Hepatocyte (in vitro differentiated cells): Measurements from ENCODE around the gene LCE1B. TPM values are rescaled to one million over a fixed set of nuclear protein-coding genes. Genes with fewer than 3 reads are reported as not detected.

Experiments
- DNase-seq: peaks from one replicate; pipeline ENCODE4 v3.0.0-alpha.2; 2016; ENCODE audit warnings: low spot score
- H2AFZ ChIP-seq: fragments of 200-600 bp; sonication (generic); 2 replicates; pipeline ENCODE4 v1.6.0; 2016; ENCODE audit warnings: antibody characterized with exemption, mild to moderate bottlenecking
- H3K27ac ChIP-seq: fragments of 200-600 bp; sonication (generic); 2 replicates; pipeline ENCODE4 v1.5.1; 2016; ENCODE audit warnings: mild to moderate bottlenecking
- H3K27me3 ChIP-seq: fragments of 200-600 bp; sonication (generic); 2 replicates; pipeline ENCODE4 v1.6.1; 2016
- H3K36me3 ChIP-seq: fragments of 200-600 bp; sonication (generic); replicated peaks from 2 replicates; pipeline ENCODE4 v1.5.1; 2016; ENCODE audit warnings: low read depth; ENCODE audit not compliant: insufficient read depth
- H3K4me1 ChIP-seq: fragments of 200-600 bp; sonication (generic); 2 replicates; pipeline ENCODE4 v1.5.1; 2016; ENCODE audit warnings: mild to moderate bottlenecking, moderate library complexity; ENCODE audit not compliant: insufficient read depth
- H3K4me2 ChIP-seq: fragments of 200-600 bp; sonication (generic); 2 replicates; pipeline ENCODE4 v1.6.0; 2016
- H3K4me3 ChIP-seq: fragments of 200-600 bp; sonication (generic); 2 replicates; pipeline ENCODE4 v1.5.1; 2016; ENCODE audit warnings: mild to moderate bottlenecking
- H3K79me2 ChIP-seq: fragments of 200-600 bp; sonication (generic); 2 replicates; pipeline ENCODE4 v1.6.0; 2017; ENCODE audit warnings: mild to moderate bottlenecking
- H3K9me2 ChIP-seq: fragments of 200-600 bp; sonication (generic); replicated peaks from 2 replicates; pipeline ENCODE4 v1.6.0; 2017; ENCODE audit warnings: mild to moderate bottlenecking; ENCODE audit not compliant: insufficient read depth
- H3K9me3 ChIP-seq: fragments of 200-600 bp; sonication (generic); 2 replicates; pipeline ENCODE4 v1.5.1; 2016; ENCODE audit warnings: low read depth, mild to moderate bottlenecking
- H4K20me1 ChIP-seq: fragments of 200-600 bp; sonication (generic); 2 replicates; pipeline ENCODE4 v1.6.0; 2016; ENCODE audit warnings: mild to moderate bottlenecking; ENCODE audit not compliant: insufficient read depth, poor library complexity, severe bottlenecking
- EZH2 ChIP-seq: fragments of 200-600 bp; sonication (generic); IDR thresholded peaks from 2 replicates; pipeline ENCODE4 v1.6.1; 2016; ENCODE audit warnings: antibody characterized with exemption, mild to moderate bottlenecking, borderline replicate concordance
- EZH2phosphoT487 ChIP-seq: fragments of 200-600 bp; sonication (generic); IDR thresholded peaks from one replicate; pipeline ENCODE4 v1.6.1; 2018; ENCODE audit warnings: antibody characterized with exemption, mild to moderate bottlenecking, low read depth, moderate library complexity; ENCODE audit not compliant: unreplicated experiment, severe bottlenecking
- WGBS: methylation state at CpG from one replicate; pipeline ENCODE4 v1.1.6; 2016; ENCODE audit warnings: low lambda C conversion rate; ENCODE audit errors: missing lambda C conversion rate; 5-methylcytosine and 5-hydroxymethylcytosine counted together
- polyA plus RNA-seq: library from polyadenylated mRNA; unstranded; fragments of >200 nt; fragmentation: Nextera tagmentation; extraction: Ambion mirVana; gene quantifications from 2 replicates; pipeline ENCODE4 v1.2.1, GENCODE V29; 2016
- total RNA-seq: library from RNA; depleted of rRNA; stranded (reverse); fragments of >200 nt; gene quantifications from 2 replicates; pipeline ENCODE4 v1.2.3, GENCODE V29; 2014
- TF ChIP-seq, protein P1 (sequence below): fragments of 200-600 bp; sonication (generic); IDR thresholded peaks from 2 replicates; pipeline ENCODE4 v1.5.1; 2016; ENCODE audit warnings: antibody characterized with exemption, mild to moderate bottlenecking; ENCODE audit not compliant: poor library complexity

The LCE1B gene
- total and polyA plus RNA-seq, 2 experiments from 2014 or later = not detected

DNA sequence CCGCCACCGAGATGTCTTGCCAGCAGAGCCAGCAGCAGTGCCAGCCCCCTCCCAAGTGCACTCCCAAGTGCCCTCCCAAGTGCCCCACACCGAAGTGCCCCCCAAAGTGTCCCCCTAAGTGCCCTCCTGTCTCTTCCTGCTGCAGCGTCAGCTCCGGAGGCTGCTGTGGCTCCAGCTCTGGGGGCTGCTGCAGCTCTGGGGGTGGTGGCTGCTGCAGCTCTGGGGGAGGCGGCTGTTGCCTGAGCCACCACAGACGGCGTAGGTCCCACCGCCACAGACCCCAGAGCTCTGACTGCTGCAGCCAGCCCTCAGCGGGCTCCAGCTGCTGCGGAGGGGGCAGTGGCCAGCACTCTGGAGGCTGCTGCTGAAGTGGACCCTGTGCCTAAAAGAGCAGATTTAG, 35.4 kb upstream of the LCE1B start:
- WGBS = 70% methylated on average over 11 of the region's 11 CpGs
- H3K4me3 ChIP-seq = no peak overlapping the region
- no peak overlapping the region for H3K27ac ChIP-seq
- no peaks in the 10 kb centered on the region for H3K4me1 ChIP-seq
- peaks cover 5% of the 10 kb centered on the region for H3K9me3 ChIP-seq
- no peaks in the 10 kb centered on the region for H3K9me2 ChIP-seq
- no peaks in the 10 kb centered on the region for H4K20me1 ChIP-seq
- H3K79me2 ChIP-seq = no peaks in the 10 kb centered on the region
- no peak overlapping the region for H2AFZ ChIP-seq
- no peaks in the 10 kb centered on the region for H3K27me3 ChIP-seq
- no peaks in the 10 kb centered on the region for H3K36me3 ChIP-seq
- H3K4me2 ChIP-seq = no peak overlapping the region
- no peak for DNase-seq
- TF ChIP-seq, protein P1, sequence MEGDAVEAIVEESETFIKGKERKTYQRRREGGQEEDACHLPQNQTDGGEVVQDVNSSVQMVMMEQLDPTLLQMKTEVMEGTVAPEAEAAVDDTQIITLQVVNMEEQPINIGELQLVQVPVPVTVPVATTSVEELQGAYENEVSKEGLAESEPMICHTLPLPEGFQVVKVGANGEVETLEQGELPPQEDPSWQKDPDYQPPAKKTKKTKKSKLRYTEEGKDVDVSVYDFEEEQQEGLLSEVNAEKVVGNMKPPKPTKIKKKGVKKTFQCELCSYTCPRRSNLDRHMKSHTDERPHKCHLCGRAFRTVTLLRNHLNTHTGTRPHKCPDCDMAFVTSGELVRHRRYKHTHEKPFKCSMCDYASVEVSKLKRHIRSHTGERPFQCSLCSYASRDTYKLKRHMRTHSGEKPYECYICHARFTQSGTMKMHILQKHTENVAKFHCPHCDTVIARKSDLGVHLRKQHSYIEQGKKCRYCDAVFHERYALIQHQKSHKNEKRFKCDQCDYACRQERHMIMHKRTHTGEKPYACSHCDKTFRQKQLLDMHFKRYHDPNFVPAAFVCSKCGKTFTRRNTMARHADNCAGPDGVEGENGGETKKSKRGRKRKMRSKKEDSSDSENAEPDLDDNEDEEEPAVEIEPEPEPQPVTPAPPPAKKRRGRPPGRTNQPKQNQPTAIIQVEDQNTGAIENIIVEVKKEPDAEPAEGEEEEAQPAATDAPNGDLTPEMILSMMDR = no peak
- TF ChIP-seq EZH2phosphoT487 (no peak), EZH2 (no peak)

DNA sequence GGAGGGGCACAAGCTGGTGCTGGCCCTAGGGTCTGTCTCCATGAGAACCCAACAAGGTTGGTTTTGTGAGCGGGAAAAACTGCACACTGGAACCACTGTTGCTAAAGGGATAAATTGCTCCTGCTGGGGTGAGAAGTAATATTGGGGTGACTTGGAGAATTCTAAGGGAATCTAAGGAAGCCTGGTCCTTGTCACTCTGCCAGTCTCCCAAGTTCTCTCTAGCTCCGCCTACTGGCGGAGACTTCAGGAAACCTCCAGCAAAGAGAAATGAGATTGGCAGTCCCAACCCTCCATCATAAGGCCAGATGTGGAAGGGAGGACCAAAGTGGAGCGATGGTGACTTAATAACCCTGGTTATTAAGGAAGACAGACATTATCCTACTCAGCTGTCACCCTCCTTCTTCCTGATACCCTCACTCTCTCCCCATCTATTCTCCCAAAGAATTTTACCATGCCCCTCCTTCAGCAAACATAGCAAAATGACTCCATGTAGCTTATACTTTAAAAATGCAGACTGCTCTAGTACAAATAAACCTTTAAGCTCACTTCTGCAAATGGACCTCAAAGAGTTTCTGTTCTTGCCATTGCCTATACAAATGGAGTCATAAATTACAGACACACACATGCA, 34.1 kb upstream of the LCE1B start:
- Histone ChIP-seq H3K79me2 (no peaks in the 10 kb centered on the region), H3K9me2 (no peaks in the 10 kb centered on the region), H3K27me3 (no peaks in the 10 kb centered on the region), H3K4me3 (no peak overlapping the region), H3K4me2 (no peak overlapping the region), H3K36me3 (no peaks in the 10 kb centered on the region), H4K20me1 (no peaks in the 10 kb centered on the region), H3K9me3 (peaks cover 5% of the 10 kb centered on the region), H3K4me1 (no peaks in the 10 kb centered on the region), H2AFZ (no peak overlapping the region), H3K27ac (no peak overlapping the region)
- TF ChIP-seq EZH2 = no peak
- no peak for TF ChIP-seq EZH2phosphoT487
- TF ChIP-seq, protein P1 = no peak
- DNase-seq = no peak
- 58% methylated on average over 4 of the region's 4 CpGs for WGBS

DNA sequence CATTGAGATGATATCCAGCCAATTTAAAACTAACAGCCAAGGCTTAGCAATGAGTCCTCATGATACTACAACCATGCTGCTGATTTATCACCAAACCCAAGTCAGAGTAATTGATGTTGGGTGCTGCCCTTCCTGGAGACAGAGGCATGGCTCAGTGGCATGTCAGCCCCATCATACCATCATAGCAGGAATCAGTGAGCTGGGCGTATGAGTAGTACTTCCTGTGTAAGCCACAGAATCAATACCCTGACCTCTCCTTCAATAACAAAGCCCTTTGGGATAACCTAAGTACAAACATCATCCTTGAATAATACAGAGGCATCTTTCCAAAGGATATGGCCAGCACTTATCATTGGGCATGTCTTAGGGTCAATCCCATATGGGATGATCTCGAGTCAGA, 28.7 kb upstream of the LCE1B start:
- Histone ChIP-seq H3K4me1 (no peaks in the 10 kb centered on the region), H3K27ac (no peak overlapping the region), H3K79me2 (no peaks in the 10 kb centered on the region), H3K9me3 (no peaks in the 10 kb centered on the region), H3K4me3 (no peak overlapping the region), H4K20me1 (no peaks in the 10 kb centered on the region), H3K27me3 (no peaks in the 10 kb centered on the region), H3K36me3 (no peaks in the 10 kb centered on the region), H2AFZ (no peak overlapping the region), H3K4me2 (no peak overlapping the region), H3K9me2 (no peaks in the 10 kb centered on the region)
- DNase-seq = no peak
- TF ChIP-seq, protein P1 = no peak
- no peak for TF ChIP-seq EZH2phosphoT487
- no peak for TF ChIP-seq EZH2
- 58% methylated on average over 2 of the region's 2 CpGs for WGBS

DNA sequence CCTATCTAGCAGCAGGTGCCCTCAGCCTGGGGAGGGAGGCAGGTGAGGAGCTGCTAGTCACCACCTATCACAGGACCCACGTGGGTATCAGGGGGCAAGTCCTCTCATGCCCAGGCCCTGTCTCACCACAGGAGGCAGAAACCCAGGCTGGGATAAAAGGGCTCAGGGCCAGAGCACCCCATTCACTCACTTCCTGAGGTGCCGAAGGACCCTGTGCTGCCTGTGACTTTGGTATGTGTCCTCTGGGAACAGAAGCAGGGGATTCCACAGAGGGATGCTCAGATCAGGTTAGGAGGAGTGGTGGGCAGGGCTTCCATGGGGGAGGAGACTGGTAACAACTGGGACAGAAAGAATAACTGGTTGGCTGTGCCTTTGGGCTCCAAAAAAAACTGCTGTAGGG, 25.7 kb upstream of the LCE1B start, which contains the start of gene LCE1E:
LCE1E (plus strand) TSS at position 181 of the 400 bp plus-strand sequence. CDS start 1,043 bp downstream, outside the sequence.
- no peaks in the 10 kb centered on the region for H3K27me3 ChIP-seq
- H3K27ac ChIP-seq = no peak within 1 kb of the TSS
- no peak within 1 kb of the TSS for H2AFZ ChIP-seq
- H3K9me2 ChIP-seq = no peaks in the 10 kb centered on the region
- H3K79me2 ChIP-seq = no peaks in the 10 kb centered on the region
- peaks cover 6% of the 10 kb centered on the region for H3K9me3 ChIP-seq
- H3K36me3 ChIP-seq = no peaks in the 10 kb centered on the region
- no peaks in the 10 kb centered on the region for H4K20me1 ChIP-seq
- 50% methylated on average over 2 of the region's 2 CpGs for WGBS
- H3K4me1 ChIP-seq = no peaks in the 10 kb centered on the region
- no peak for TF ChIP-seq EZH2phosphoT487
- TF ChIP-seq, protein P1 = no peak
- no peak for TF ChIP-seq EZH2
- no peak for DNase-seq
- H3K4me3 ChIP-seq = no peak within 1 kb of the TSS
- H3K4me2 ChIP-seq = no peak within 1 kb of the TSS
